ENCODE results near the gene NVL. TPM values are rescaled to one million over a fixed set of nuclear protein-coding genes. Genes with fewer than 3 reads are reported as not detected.

The NVL gene
- polyA plus RNA-seq, 3 donors, result 36.2 to 44.7 (median 40.2) TPM

Other genes with a start within 250 kb of the NVL start
- gene FBXO28, start 216.1 kb downstream of the NVL start, polyA plus RNA-seq (ENCODE audit: insufficient read length in 3 of 3), result 10 to 100 TPM; 33.9 to 37.4 (median 36.3) TPM
- gene DEGS1, start 146.9 kb downstream of the NVL start, polyA plus RNA-seq (ENCODE audit: insufficient read length in 3 of 3), result 10 to 100 TPM; 62.2 to 72.0 (median 67.9) TPM
- 10 to 100 TPM; 52.9 to 60.4 (median 53.8) TPM for gene CNIH4, start 26.7 kb upstream of the NVL start, polyA plus RNA-seq (ENCODE audit: insufficient read length in 3 of 3)
- gene WDR26, start 104.6 kb upstream of the NVL start, polyA plus RNA-seq (ENCODE audit: insufficient read length in 3 of 3), result 100 to 1,000 TPM in 1 of 3 donors, 10 to 100 TPM in 2; 94.8 to 105 (median 95.2) TPM